Lung (tissue), 12 donors: ENCODE data around the gene SNU13. TPM values are rescaled to one million over a fixed set of nuclear protein-coding genes. Genes with fewer than 3 reads are reported as not detected.
"Not testable (repeated sequence)": the region's sequence is repeated elsewhere in the genome, so short reads cannot be mapped to it uniquely, and the experiment has no call there.

Experiments used
- ATAC-seq: fragments of 200-7000 bp; cut with Tn5 transposase; one replicate; pipeline ENCODE4 v1.9.1; 2020; ENCODE audit warnings: moderate number of reproducible peaks; ENCODE audit not compliant: insufficient read depth, low FRiP score
- DNase-seq, 3 donors: peaks; one replicate each; pipeline ENCODE4 v3.0.0-alpha.2; 2013 to 2017
- H3K27ac ChIP-seq, 2 donors: one replicate each; pipeline ENCODE4 v1.5.1; 2013; ENCODE audit warnings: mild to moderate bottlenecking in 2 of 2, moderate library complexity in 2 of 2, control low read depth in 1 of 2, inconsistent platforms in 1 of 2, low read depth in 1 of 2, low read length in 1 of 2
- H3K27me3 ChIP-seq, 3 donors: one replicate each; pipeline ENCODE4 v1.5.1; 2013; ENCODE audit warnings: low read length in 2 of 3; ENCODE audit not compliant: control insufficient read depth in 3 of 3, insufficient read depth in 3 of 3
- H3K36me3 ChIP-seq, 4 donors: one replicate each; pipeline ENCODE4 v1.5.1; 2013; ENCODE audit warnings: low read length in 4 of 4, mild to moderate bottlenecking in 1 of 4, moderate library complexity in 1 of 4; ENCODE audit not compliant: control insufficient read depth in 4 of 4, insufficient read depth in 4 of 4
- H3K4me1 ChIP-seq, 5 donors: one replicate each; pipeline ENCODE4 v1.5.1; 2013; ENCODE audit warnings: low read length in 5 of 5, mild to moderate bottlenecking in 2 of 5, moderate library complexity in 1 of 5; ENCODE audit not compliant: control insufficient read depth in 5 of 5, insufficient read depth in 5 of 5
- H3K4me3 ChIP-seq: one replicate; pipeline ENCODE4 v1.5.1; 2013; ENCODE audit warnings: mild to moderate bottlenecking, control low read depth, moderate library complexity
- H3K9ac ChIP-seq, 2 donors: one replicate each; pipeline ENCODE4 v1.5.1; 2013; ENCODE audit warnings: low read length in 2 of 2, control low read depth in 1 of 2; ENCODE audit not compliant: insufficient read depth in 1 of 2
- H3K9me3 ChIP-seq, 4 donors: one replicate each; pipeline ENCODE4 v1.5.1; 2013; ENCODE audit warnings: low read length in 3 of 4, mild to moderate bottlenecking in 1 of 4, moderate library complexity in 1 of 4; ENCODE audit not compliant: control insufficient read depth in 4 of 4, insufficient read depth in 3 of 4
- CTCF ChIP-seq: IDR thresholded peaks from 2 replicates; pipeline ENCODE4 v1.5.1; 2012; ENCODE audit warnings: mild to moderate bottlenecking; ENCODE audit errors: control extremely low read depth, extremely low read depth
- WGBS, 2 donors: extraction: QIAGEN DNeasy Blood & Tissue Kit; methylation state at CpG; one replicate each; pipeline ENCODE4 v1.1.7; 2013; 5-methylcytosine and 5-hydroxymethylcytosine counted together
- polyA plus RNA-seq, 2 donors: library from polyadenylated mRNA; stranded (reverse); fragments of 200-250 nt; gene quantifications; one replicate each; pipeline ENCODE4 v1.2.1, GENCODE V29; 2013
- total RNA-seq, 2 donors: library from RNA; depleted of rRNA in 1 of 2; stranded (reverse); fragments of >200 nt in 1 of 2; gene quantifications; one replicate each; pipeline ENCODE4 v1.2.1, GENCODE V29; 2014 to 2021
- donor health status: control.
- donor health status: control.
- donor health status: Bipolar disorder and iron deficiency.
- donor health status: healthy.
- donor health status: DM: yes; HTN: yes; CAD: no.

The SNU13 gene
- total and polyA plus RNA-seq, 4 donors, result 67.7 to 206 (median 135) TPM

- no peak for TF ChIP-seq CTCF
- Histone ChIP-seq H3K36me3 (peaks cover 15 to 26% (median 19%) of the 10 kb centered on the region in 4 donors), H3K27ac (no peak overlapping the region), H3K4me3 (no peak overlapping the region), H3K27me3 (no peaks in the 10 kb centered on the region), H3K9me3 (no peaks in the 10 kb centered on the region), H3K9ac (no peak overlapping the region), H3K4me1 (peaks cover 0 to 1% (median 0%) of the 10 kb centered on the region in 5 donors)
- WGBS, 2 donors, result 92 to 94% methylated on average over 12 of the region's 12 CpGs
- DNase-seq (no peak), ATAC-seq (no peak)
Measured at GRCh38 chr22:41674846-41675340, 13.8 kb downstream of the SNU13 start.

- no peaks in the 10 kb centered on the region for H3K27me3 ChIP-seq
- H3K36me3 ChIP-seq, result peaks cover 9 to 17% (median 12%) of the 10 kb centered on the region in 4 donors
- no peak overlapping the region for H3K4me3 ChIP-seq
- no peak for TF ChIP-seq CTCF
- no peak overlapping the region for H3K9ac ChIP-seq
- ATAC-seq (no peak), DNase-seq (no peak)
- H3K9me3 ChIP-seq, result no peaks in the 10 kb centered on the region
- no peak overlapping the region for H3K27ac ChIP-seq
- 78 to 81% methylated on average over 6 of the region's 6 CpGs for WGBS, 2 donors
- H3K4me1 ChIP-seq, result peaks cover 0 to 3% (median 0%) of the 10 kb centered on the region in 5 donors
Measured at GRCh38 chr22:41672780-41673509, 15.7 kb downstream of the SNU13 start.

GRCh38 chr22:41672096-41672495, 16.6 kb downstream of the SNU13 start:
- not testable (repeated sequence) for H3K9me3 ChIP-seq, H3K4me3 ChIP-seq, H3K4me1 ChIP-seq, ATAC-seq, H3K9ac ChIP-seq, H3K27me3 ChIP-seq, H3K27ac ChIP-seq
- WGBS, 2 donors, result 71 to 85% methylated on average over 10 of the region's 10 CpGs
- H3K36me3 ChIP-seq, result peaks cover 9 to 14% (median 11%) of the 10 kb centered on the region in 4 donors
- peak in 1 of 3 donors; percentile 16 for DNase-seq

- DNase-seq (peak in 1 of 3 donors; percentile 12), ATAC-seq (no peak)
- Histone ChIP-seq H3K4me3 (no peak overlapping the region), H3K27ac (peak overlapping the region in 1 of 2 donors; percentile 45), H3K9me3 (no peaks in the 10 kb centered on the region), H3K9ac (no peak overlapping the region), H3K36me3 (peaks cover 6 to 18% (median 13%) of the 10 kb centered on the region in 4 donors), H3K27me3 (no peaks in the 10 kb centered on the region), H3K4me1 (peaks cover 0 to 5% (median 0%) of the 10 kb centered on the region in 5 donors)
- no peak for TF ChIP-seq CTCF
- WGBS, 2 donors, result 79 to 86% methylated on average over 21 of the region's 21 CpGs
Measured at GRCh38 chr22:41668971-41669911, 19.4 kb downstream of the SNU13 start.
